Fibroblast of the aortic adventitia (primary cell): ENCODE measurements around the gene SLC9A4. TPM values are rescaled to one million over a fixed set of nuclear protein-coding genes. Genes with fewer than 3 reads are reported as not detected.

Experiments
- DNase-seq: peaks from one replicate; pipeline ENCODE4 v3.0.0-alpha.2; 2010; ENCODE audit warnings: low read depth
- H3K4me3 ChIP-seq: 2 replicates; pipeline ENCODE4 v1.5.1; 2011; ENCODE audit warnings: low read depth, mild to moderate bottlenecking, control low read depth, low read length, moderate library complexity
- total RNA-seq: library from RNA; depleted of rRNA; stranded (reverse); fragments of >200 nt; gene quantifications from 2 replicates; pipeline ENCODE4 v1.2.3, GENCODE V29; 2012; ENCODE audit warnings: low replicate concordance
- TF ChIP-seq, protein P1 (sequence below): IDR thresholded peaks from 2 replicates; pipeline ENCODE4 v1.5.1; 2011; ENCODE audit warnings: mild to moderate bottlenecking, low read length, control low read depth, inconsistent platforms; ENCODE audit not compliant: insufficient read depth

SLC9A4 gene
- total RNA-seq, 1 donor = not detected

DNA sequence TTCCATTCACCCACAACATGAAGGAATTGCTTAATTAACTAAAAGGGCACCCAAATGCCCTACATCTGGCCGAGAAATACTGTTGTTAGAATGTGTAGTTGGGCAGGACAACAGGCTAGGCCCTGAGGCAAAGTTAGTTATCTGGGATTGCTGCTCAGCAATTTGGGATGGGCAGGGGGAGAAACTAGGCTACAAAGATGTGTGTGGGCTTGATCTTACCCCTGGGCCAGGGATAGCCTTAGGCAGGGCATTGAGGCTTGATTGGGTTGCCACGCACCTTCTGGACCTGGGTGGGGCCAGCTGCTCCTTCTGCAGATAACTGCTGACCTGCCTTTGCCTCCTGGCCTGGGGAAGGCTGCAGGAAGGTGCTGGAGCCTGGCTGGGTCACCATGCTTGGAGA, 40.6 kb upstream of the SLC9A4 start:
- TF ChIP-seq, protein P1, sequence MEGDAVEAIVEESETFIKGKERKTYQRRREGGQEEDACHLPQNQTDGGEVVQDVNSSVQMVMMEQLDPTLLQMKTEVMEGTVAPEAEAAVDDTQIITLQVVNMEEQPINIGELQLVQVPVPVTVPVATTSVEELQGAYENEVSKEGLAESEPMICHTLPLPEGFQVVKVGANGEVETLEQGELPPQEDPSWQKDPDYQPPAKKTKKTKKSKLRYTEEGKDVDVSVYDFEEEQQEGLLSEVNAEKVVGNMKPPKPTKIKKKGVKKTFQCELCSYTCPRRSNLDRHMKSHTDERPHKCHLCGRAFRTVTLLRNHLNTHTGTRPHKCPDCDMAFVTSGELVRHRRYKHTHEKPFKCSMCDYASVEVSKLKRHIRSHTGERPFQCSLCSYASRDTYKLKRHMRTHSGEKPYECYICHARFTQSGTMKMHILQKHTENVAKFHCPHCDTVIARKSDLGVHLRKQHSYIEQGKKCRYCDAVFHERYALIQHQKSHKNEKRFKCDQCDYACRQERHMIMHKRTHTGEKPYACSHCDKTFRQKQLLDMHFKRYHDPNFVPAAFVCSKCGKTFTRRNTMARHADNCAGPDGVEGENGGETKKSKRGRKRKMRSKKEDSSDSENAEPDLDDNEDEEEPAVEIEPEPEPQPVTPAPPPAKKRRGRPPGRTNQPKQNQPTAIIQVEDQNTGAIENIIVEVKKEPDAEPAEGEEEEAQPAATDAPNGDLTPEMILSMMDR = no peak
- no peak overlapping the region for H3K4me3 ChIP-seq
- DNase-seq = no peak

DNA sequence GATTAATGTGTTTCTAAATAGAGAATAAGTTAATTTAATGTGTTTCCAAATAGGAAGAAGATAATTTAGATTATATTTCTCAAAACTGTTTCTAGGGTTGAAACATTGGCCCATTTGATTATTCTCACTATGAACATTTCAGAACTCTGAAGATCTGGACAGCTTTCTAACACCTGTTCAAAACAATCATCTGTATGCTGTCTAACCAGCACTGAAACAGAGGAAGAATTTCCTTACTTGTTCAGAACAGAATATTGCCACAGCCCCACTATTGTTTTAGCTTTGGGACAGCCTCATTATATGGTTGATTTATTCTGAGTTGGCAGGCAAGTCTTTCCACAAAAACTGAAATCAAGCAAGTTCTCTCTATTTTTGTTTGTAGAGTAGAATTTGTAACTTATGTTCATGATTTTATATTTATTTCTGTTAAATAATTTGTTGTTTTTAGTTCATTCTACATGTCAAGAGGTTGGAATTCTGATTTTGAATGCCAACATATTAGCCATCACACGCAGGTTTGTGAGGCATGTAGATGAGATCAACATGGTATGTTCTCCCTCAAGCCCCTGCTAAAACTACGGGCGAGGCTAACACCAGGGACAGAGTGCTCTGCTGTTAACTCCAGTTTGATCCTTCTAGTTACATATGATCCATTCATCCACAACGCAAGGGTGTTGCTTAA, 38.9 kb upstream of the SLC9A4 start:
- H3K4me3 ChIP-seq = no peak overlapping the region
- DNase-seq = no peak
- TF ChIP-seq, protein P1 = no peak

DNA sequence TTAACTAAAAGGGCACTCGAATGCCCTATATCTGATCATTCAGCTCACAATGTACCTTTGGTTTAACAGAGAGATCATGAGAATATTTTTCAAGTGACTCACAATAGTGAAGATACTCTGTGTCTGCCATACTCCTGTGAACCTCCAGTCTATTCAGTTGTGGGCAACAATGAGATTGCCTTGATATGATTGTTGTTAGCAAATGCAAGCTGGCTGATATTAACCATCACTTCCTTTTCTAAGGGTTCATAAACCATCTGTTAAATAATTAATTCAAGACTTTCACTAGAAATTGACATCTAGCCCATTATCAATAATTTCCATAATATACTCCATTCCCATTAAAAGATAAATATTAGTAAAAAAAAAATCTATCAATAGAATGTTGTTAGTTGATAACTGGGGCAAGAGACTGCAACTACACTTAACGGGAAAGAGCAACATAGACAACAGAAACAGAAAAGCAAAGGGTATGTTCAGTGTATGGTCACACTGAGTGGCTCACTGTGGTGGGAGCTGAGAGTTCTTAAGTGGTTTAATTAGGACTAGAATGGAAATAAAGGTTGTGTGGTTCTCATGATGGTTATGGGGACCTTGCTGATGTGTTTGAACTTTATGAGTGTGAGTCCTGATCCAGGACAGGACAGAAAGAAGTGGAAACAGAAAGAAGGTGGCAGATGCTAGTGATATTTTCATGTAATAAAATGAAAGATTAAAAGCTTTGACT, 38.2 kb upstream of the SLC9A4 start:
- DNase-seq = no peak
- TF ChIP-seq, protein P1 = no peak
- H3K4me3 ChIP-seq = no peak overlapping the region

DNA sequence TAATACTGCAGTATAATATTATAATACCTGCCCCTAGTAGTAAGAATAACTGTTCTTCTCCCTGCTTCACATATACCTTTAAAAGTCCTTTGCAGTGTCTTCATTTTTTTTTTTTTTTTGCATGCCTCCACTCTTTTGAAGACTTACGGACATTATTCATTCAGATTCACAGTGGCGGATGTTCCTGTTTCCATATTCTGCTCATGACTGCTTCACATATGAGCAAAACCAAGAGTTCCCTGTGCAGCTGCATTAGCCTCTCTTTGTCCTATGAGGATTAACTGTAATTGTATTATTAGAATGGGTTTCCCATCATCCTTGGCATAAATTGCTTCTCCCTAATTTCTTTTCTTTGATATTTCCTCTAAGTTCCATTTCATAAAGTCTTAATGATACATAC, 37.3 kb upstream of the SLC9A4 start:
- no peak overlapping the region for H3K4me3 ChIP-seq
- TF ChIP-seq, protein P1 = no peak

DNA sequence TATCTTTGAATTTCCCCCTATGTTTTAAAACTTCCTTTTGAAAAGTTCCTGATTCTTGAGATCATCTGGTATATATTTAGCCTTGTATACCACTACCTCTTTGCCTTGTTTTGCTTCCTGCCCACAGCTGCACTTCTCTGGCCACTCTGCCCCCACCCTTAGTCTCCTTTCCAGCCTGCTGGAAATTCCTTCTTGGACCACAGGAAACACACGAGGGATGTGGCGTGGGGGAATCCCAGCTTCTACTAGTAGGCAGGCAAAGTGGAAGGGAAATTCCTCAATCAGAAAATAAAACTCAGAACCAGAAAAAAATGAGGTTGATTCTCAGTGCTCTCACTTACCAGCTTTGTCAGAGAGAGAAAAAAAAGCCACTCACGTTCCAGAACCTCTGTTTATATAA, 36.7 kb upstream of the SLC9A4 start:
- DNase-seq = peak; percentile 19
- no peak overlapping the region for H3K4me3 ChIP-seq
- TF ChIP-seq, protein P1 = no peak

More for the DNA sequence above, 37.3 kb upstream of the SLC9A4 start:
- no peak for DNase-seq

DNA sequence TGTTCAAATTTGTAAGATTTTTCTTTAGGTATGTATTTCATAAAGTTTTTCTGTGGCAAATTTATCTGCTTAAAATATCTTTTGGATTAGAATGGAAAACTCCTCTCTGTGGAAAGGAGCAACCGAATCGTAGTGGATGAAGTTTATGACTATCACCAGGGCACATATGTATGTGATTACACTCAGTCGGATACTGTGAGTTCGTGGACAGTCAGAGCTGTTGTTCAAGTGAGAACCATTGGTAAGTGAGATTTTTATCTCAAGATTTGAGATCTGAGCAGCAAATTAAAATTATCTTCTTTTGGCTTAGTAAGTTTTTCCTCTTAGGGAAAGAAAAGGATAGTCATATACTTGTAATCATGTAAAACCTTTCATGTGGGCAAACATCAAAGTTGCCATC, 35.9 kb upstream of the SLC9A4 start:
- no peak overlapping the region for H3K4me3 ChIP-seq
- TF ChIP-seq, protein P1 = no peak
- no peak for DNase-seq
